Upper lobe of left lung (tissue), 6 donors: ENCODE results near the gene ABLIM2. TPM values are rescaled to one million over a fixed set of nuclear protein-coding genes. Genes with fewer than 3 reads are reported as not detected.

Source experiments
- ATAC-seq, 2 donors: fragments of 200-7000 bp; cut with Tn5 transposase; one replicate each; pipeline ENCODE4 v1.9.1; 2022; ENCODE audit warnings: mild to moderate bottlenecking in 2 of 2, moderate library complexity in 2 of 2; ENCODE audit not compliant: low FRiP score in 2 of 2
- DNase-seq, 2 donors: peaks; one replicate each; pipeline ENCODE4 v3.0.0-alpha.2; 2019 to 2020
- H3K27ac ChIP-seq, 4 donors: fragments of 200-600 bp; sonication (generic); one replicate each; pipeline ENCODE4 v1.5.1; 2016 to 2019
- H3K27me3 ChIP-seq, 4 donors: fragments of 200-600 bp; sonication (generic); one replicate each; pipeline ENCODE4 v1.5.1; 2017 to 2019
- H3K36me3 ChIP-seq, 4 donors: fragments of 200-600 bp; sonication (generic); one replicate each; pipeline ENCODE4 v1.5.1; 2016 to 2019
- H3K4me1 ChIP-seq, 4 donors: fragments of 200-600 bp; sonication (generic); one replicate each; pipeline ENCODE4 v1.5.1; 2018 to 2019
- H3K4me3 ChIP-seq, 4 donors: fragments of 200-600 bp; sonication (generic); one replicate each; pipeline ENCODE4 v1.5.1; 2017 to 2019; ENCODE audit warnings: mild to moderate bottlenecking in 2 of 4, moderate library complexity in 1 of 4
- H3K9me3 ChIP-seq, 4 donors: fragments of 200-600 bp; sonication (generic); one replicate each; pipeline ENCODE4 v1.5.1; 2018 to 2019
- CTCF ChIP-seq, 6 experiments: fragments of 450-650 bp in 4 of 6; fragments of 200-600 bp in 2 of 6; sonication (generic) in 2 of 6; IDR thresholded peaks; one replicate each; pipeline ENCODE4 v1.5.1; 2016 to 2019; ENCODE audit warnings: antibody characterized with exemption in 6 of 6
- EP300 ChIP-seq, 4 donors: sonication (generic); formaldehyde crosslinking; IDR thresholded peaks; one replicate each; pipeline ENCODE4 v1.5.1; 2017; ENCODE audit warnings: antibody characterized with exemption in 4 of 4, control low read depth in 2 of 4
- POLR2A ChIP-seq, 4 donors: fragments of 450-650 bp; IDR thresholded peaks; one replicate each; pipeline ENCODE4 v1.5.1; 2016 to 2017; ENCODE audit warnings: antibody characterized with exemption in 4 of 4, mild to moderate bottlenecking in 2 of 4
- POLR2AphosphoS5 ChIP-seq, 2 donors: sonication (generic); formaldehyde crosslinking; IDR thresholded peaks; one replicate each; pipeline ENCODE4 v1.5.1; 2017; ENCODE audit warnings: antibody characterized with exemption in 2 of 2
- WGBS, 2 donors: methylation state at CpG; one replicate each; pipeline ENCODE4 v1.1.5; 2017 to 2018; 5-methylcytosine and 5-hydroxymethylcytosine counted together
- total RNA-seq, 6 donors: library from RNA; depleted of rRNA in 4 of 6; stranded (reverse); fragments of >200 nt in 4 of 6; gene quantifications; one replicate each; pipeline versions ENCODE4 v1.1.0 to v1.2.1, GENCODE V29; 2016 to 2021
- donor health status: DM: no; HTN: no; CAD: no; lungs with moderate emphysema.
- donor health status: DM: no; HTN: yes; CAD: no; lungs with severe emphysema.

Gene ABLIM2
- total RNA-seq, 6 donors from 2014 or later = 3.6 to 36.9 (median 8.1) TPM

- peaks cover 37 to 76% (median 56%) of the 10 kb centered on the region in 4 donors for H3K4me1 ChIP-seq
- H3K4me3 ChIP-seq = peak overlapping the region in 3 of 4 donors; percentile 45 to 67 (median 53)
- WGBS, 2 donors = 12 to 38% methylated on average over 4 to 9 of the region's 9 CpGs
Measured at GRCh38 chr4:8201321-8201781, 42.7 kb upstream of the ABLIM2 start.

GRCh38 chr4:8200302-8200975, 41.8 kb upstream of the ABLIM2 start:
- no peaks in the 10 kb centered on the region for H3K9me3 ChIP-seq
- peak overlapping the region; percentile 85 to 90 (median 88) for H3K27ac ChIP-seq
- WGBS, 2 donors = 7 to 24% methylated on average over 7 to 25 of the region's 30 CpGs
- ATAC-seq (peak; percentile 12 to 68), DNase-seq (peak; percentile 84 to 86)
- H3K27me3 ChIP-seq = no peaks in the 10 kb centered on the region
- peak in 1 of 4 donors; percentile 3 for TF ChIP-seq EP300 (IDR thresholded peaks at IDR 0.05)
- TF ChIP-seq CTCF (IDR thresholded peaks at IDR 0.05) = no peak
- TF ChIP-seq POLR2A (IDR thresholded peaks at IDR 0.05) = peak in 3 of 4 donors; percentile 44 to 78 (median 70)
- peak; percentile 15 to 79 for TF ChIP-seq POLR2AphosphoS5 (IDR thresholded peaks at IDR 0.05)
- peaks cover 41 to 72% (median 58%) of the 10 kb centered on the region in 4 donors for H3K4me1 ChIP-seq
- H3K36me3 ChIP-seq = peaks cover 0 to 9% (median 7%) of the 10 kb centered on the region in 4 donors
- peak overlapping the region; percentile 45 to 67 (median 54) for H3K4me3 ChIP-seq

More at GRCh38 chr4:8201321-8201781, 42.7 kb upstream of the ABLIM2 start:
- ATAC-seq = no peak
- H3K36me3 ChIP-seq = peaks cover 0 to 18% (median 11%) of the 10 kb centered on the region in 4 donors
- DNase-seq = peak in 1 of 2 donors; percentile 69
- H3K9me3 ChIP-seq = no peaks in the 10 kb centered on the region
- peak overlapping the region; percentile 85 to 90 (median 88) for H3K27ac ChIP-seq
- no peaks in the 10 kb centered on the region for H3K27me3 ChIP-seq
- TF ChIP-seq EP300 (IDR thresholded peaks at IDR 0.05) (no peak), POLR2AphosphoS5 (IDR thresholded peaks at IDR 0.05) (no peak), CTCF (IDR thresholded peaks at IDR 0.05) (no peak), POLR2A (IDR thresholded peaks at IDR 0.05) (no peak)

- peak overlapping the region; percentile 85 to 90 (median 88) for H3K27ac ChIP-seq
- DNase-seq (peak in 1 of 2 donors; percentile 82), ATAC-seq (peak; percentile 2 to 24)
- TF ChIP-seq POLR2A (IDR thresholded peaks at IDR 0.05) (no peak), POLR2AphosphoS5 (IDR thresholded peaks at IDR 0.05) (no peak), EP300 (IDR thresholded peaks at IDR 0.05) (no peak), CTCF (IDR thresholded peaks at IDR 0.05) (no peak)
- H3K4me3 ChIP-seq = peak overlapping the region; percentile 45 to 67 (median 54)
- peaks cover 0 to 3% (median under 1%) of the 10 kb centered on the region in 4 donors for H3K36me3 ChIP-seq
- H3K9me3 ChIP-seq = no peaks in the 10 kb centered on the region
- H3K27me3 ChIP-seq = no peaks in the 10 kb centered on the region
- WGBS, 2 donors = 31 to 34% methylated on average over 11 to 24 of the region's 26 CpGs
- H3K4me1 ChIP-seq = peaks cover 41 to 73% (median 59%) of the 10 kb centered on the region in 4 donors
Measured at GRCh38 chr4:8199594-8200301, 41.1 kb upstream of the ABLIM2 start.

GRCh38 chr4:8198906-8199593, 40.4 kb upstream of the ABLIM2 start, which contains the start of gene SH3TC1:
TSS of gene SH3TC1 (plus strand) at chr4:8199290. CDS start at chr4:8205195, 5,905 bp downstream.
- TF ChIP-seq POLR2AphosphoS5 (IDR thresholded peaks at IDR 0.05) = peak; percentile 84 to 90
- TF ChIP-seq EP300 (IDR thresholded peaks at IDR 0.05) = peak in 1 of 4 donors; percentile 71
- TF ChIP-seq CTCF (IDR thresholded peaks at IDR 0.05) = peak in 2 of 6 experiments; percentile 10 to 11
- peak in 3 of 4 donors; percentile 69 to 96 (median 78) for TF ChIP-seq POLR2A (IDR thresholded peaks at IDR 0.05)
- H3K4me1 ChIP-seq = peaks cover 41 to 72% (median 57%) of the 10 kb centered on the region in 4 donors
- H3K36me3 ChIP-seq = no peaks in the 10 kb centered on the region
- 0 to 6% methylated on average over 5 to 17 of the region's 32 CpGs for WGBS, 2 donors
- ATAC-seq (peak; percentile 92 to 94), DNase-seq (peak; percentile 94 to 96)
- peak within 1 kb of the TSS; percentile 85 to 90 (median 88) for H3K27ac ChIP-seq
- peak within 1 kb of the TSS; percentile 45 to 67 (median 54) for H3K4me3 ChIP-seq
- no peaks in the 10 kb centered on the region for H3K27me3 ChIP-seq
- no peaks in the 10 kb centered on the region for H3K9me3 ChIP-seq
